ENCODE data around the gene SLC25A25.

The SLC25A25 gene

DNA sequence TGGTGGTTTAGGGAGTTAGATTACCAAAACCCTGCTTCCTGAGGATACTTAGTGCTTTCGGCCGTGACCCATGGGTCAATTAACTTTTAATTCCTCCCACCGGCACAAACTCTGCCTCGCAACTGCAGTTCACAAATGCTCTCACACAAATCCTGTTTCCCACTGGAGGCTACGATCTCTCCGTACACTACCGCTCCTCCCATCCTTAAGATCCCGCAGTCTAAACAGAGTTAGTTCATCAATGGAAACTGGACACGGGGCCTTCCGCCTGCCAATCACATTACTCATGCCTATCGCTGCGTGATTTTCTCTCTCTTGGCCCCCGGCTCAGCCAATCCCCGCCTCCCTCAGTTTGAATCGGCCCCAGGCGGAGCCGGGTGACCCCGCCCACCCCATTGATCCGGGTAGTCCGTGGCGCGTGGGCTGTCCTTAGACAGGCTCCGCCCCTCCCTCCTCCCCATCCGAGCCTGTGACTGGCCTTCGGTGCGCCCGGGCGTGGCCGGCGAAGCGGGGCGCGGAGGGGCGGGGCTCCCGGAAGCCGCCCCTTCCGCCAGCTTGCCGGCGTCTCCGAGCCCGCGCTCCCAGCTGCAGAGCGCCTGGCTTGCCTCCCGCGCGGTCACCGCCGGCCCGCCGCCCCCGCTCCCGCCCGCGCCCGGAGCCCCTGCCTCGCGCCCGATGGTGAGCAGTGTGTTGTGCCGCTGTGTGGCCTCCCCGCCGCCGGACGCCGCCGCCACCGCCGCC is at the start of gene SLC25A25:
SLC25A25 (plus strand) TSS at position 588 of the 741 bp plus-strand sequence; CDS start at position 676, 88 bp downstream.
- peak; percentile 50; the same call in 1 of the 2 replicates for TF ChIP-seq TAF1 (IDR thresholded peaks at IDR 0.05; ENCODE audit: low read depth)
- TF ChIP-seq, protein P1, sequence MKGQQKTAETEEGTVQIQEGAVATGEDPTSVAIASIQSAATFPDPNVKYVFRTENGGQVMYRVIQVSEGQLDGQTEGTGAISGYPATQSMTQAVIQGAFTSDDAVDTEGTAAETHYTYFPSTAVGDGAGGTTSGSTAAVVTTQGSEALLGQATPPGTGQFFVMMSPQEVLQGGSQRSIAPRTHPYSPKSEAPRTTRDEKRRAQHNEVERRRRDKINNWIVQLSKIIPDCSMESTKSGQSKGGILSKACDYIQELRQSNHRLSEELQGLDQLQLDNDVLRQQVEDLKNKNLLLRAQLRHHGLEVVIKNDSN (IDR thresholded peaks at IDR 0.05): peak; percentile 46; the same call in 1 of the 2 replicates
- no peak; the same call in 1 of the 2 replicates for TF ChIP-seq NFIC (IDR thresholded peaks at IDR 0.05)
- TF ChIP-seq EGR1 (IDR thresholded peaks at IDR 0.05): peak; percentile 76

DNA sequence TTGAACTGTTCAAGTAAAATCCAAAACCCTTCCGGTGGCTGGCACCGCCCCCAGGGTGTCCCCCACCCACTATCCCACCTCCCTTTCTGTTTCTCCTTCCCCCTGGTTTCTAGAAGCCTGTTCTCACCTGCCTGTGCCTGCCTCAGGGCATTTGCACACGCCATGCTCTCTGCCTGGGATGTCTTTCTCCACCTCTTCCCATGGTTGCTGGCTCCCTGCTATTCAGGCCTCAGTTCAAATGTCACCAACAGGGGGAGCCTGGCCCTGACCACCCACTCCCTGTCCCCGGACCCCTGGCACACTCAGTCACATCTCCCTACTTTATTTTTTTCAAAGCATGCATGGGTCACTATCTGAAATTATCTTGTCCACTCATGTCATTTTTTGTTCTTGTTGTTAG is 47.3 kb upstream of the SLC25A25 start:
- no peak for TF ChIP-seq EP300 (IDR thresholded peaks at IDR 0.05; ENCODE audit: borderline replicate concordance)
- TF ChIP-seq NFIC (IDR thresholded peaks at IDR 0.05): no peak
- TF ChIP-seq EGR1 (IDR thresholded peaks at IDR 0.05): no peak
- no peak for TF ChIP-seq YY1 (IDR thresholded peaks at IDR 0.05; ENCODE audit: low read depth)
- TF ChIP-seq RAD21 (IDR thresholded peaks at IDR 0.05; ENCODE audit: low read depth): no peak
- TF ChIP-seq FOXM1 (IDR thresholded peaks at IDR 0.05; ENCODE audit: borderline replicate concordance, low read depth): no peak

DNA sequence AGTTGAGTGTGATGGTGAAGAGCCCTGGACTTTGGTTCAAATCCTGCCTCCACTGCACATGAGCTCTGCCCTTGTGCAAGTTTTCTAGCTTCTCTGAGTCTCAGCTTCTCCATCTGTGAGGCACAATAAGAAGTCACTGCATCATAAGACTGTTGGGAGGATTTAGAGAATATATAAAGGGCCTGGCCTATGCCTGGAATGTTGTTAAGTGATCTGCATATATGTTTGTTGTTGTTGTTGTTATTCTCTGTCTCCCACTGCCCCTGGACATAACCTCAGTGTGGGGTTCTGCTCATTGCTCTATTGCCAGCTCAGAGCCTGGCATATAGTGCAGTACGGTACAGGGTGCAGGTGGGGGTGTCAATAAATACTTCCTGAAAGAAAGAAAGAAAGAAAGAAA is 46.9 kb upstream of the SLC25A25 start:
- no peak for TF ChIP-seq NFIC (IDR thresholded peaks at IDR 0.05)

DNA sequence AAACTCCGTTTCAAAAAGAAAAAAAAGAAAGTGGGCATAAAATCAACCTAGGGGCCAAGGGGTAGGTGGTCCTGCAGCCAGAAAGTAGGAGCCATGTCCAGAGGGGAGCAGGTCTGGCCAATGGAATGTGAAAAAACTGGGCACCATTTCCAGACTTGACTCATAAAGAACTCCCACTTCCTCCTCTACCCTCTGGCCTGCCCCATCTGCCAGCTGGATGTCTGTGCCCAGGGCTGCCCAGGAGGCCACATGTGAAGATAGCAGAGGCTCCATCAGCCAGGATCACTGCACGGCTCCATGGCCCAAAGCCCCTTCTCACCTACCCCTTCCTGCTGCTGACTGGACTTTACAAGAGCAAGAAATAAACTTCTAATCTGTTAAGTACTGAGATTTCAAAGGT is 45.1 kb upstream of the SLC25A25 start:
- TF ChIP-seq EP300 (IDR thresholded peaks at IDR 0.05; ENCODE audit: borderline replicate concordance) (no peak), TCF12 (IDR thresholded peaks at IDR 0.05; ENCODE audit: low read depth) (no peak), TEAD4 (IDR thresholded peaks at IDR 0.05) (no peak), RAD21 (IDR thresholded peaks at IDR 0.05; ENCODE audit: low read depth) (no peak)
- TF ChIP-seq, protein P2, sequence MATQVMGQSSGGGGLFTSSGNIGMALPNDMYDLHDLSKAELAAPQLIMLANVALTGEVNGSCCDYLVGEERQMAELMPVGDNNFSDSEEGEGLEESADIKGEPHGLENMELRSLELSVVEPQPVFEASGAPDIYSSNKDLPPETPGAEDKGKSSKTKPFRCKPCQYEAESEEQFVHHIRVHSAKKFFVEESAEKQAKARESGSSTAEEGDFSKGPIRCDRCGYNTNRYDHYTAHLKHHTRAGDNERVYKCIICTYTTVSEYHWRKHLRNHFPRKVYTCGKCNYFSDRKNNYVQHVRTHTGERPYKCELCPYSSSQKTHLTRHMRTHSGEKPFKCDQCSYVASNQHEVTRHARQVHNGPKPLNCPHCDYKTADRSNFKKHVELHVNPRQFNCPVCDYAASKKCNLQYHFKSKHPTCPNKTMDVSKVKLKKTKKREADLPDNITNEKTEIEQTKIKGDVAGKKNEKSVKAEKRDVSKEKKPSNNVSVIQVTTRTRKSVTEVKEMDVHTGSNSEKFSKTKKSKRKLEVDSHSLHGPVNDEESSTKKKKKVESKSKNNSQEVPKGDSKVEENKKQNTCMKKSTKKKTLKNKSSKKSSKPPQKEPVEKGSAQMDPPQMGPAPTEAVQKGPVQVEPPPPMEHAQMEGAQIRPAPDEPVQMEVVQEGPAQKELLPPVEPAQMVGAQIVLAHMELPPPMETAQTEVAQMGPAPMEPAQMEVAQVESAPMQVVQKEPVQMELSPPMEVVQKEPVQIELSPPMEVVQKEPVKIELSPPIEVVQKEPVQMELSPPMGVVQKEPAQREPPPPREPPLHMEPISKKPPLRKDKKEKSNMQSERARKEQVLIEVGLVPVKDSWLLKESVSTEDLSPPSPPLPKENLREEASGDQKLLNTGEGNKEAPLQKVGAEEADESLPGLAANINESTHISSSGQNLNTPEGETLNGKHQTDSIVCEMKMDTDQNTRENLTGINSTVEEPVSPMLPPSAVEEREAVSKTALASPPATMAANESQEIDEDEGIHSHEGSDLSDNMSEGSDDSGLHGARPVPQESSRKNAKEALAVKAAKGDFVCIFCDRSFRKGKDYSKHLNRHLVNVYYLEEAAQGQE (IDR thresholded peaks at IDR 0.05; ENCODE audit: low read depth): no peak

DNA sequence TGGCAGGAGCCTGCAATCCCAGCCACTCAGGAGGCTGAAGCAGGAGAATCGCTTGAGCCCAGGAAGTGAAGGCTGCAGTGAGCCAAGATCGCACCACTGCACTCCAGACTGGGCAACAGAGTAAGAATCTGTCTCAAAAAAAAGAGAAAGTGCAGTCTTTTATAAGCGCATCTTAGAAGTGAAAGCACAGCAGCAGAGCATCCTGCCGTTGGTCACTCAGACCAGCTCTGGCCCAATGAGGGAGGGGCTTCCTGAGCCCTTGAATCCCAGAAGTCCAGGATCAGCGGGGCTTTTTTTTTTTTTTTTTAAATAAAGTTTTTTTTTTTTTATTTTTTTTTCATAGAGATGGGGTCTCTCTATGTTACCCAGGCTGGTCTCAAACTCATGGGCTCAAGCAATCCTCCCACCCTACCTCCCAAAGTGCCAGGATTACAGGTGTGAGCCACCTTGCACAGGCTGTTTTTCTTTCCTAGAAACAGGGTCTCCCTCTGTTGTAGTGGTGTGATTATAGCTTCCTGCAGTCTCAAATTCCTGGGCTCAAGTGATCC is 43.2 kb upstream of the SLC25A25 start:
- no peak for TF ChIP-seq ZBTB7A (IDR thresholded peaks at IDR 0.05; ENCODE audit: low read depth)
- TF ChIP-seq RAD21 (IDR thresholded peaks at IDR 0.05; ENCODE audit: low read depth): no peak
- TF ChIP-seq EGR1 (IDR thresholded peaks at IDR 0.05): no peak
- TF ChIP-seq TCF12 (IDR thresholded peaks at IDR 0.05; ENCODE audit: low read depth): no peak

DNA sequence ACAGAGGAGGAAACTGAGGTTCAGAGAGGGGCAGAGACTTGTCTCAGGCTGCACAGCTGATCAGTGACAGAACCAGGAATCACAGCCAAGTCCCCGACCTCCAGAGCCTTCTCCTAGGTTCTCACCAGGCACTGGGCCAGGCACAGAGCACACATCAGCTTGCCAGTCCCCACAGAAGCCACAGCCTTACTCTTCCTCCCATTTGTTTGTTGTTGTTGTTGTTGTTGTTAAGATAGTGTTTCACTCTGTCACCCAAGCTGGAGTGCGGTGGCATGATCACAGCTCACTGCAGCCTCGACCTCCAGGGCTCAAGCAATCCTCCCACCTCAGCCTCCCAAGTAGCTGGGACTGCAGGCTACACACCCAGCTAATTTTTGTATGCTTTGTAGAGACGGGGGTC is 42.3 kb upstream of the SLC25A25 start:
- no peak for TF ChIP-seq ZBTB7A (IDR thresholded peaks at IDR 0.05; ENCODE audit: low read depth)
- no peak for TF ChIP-seq FOXM1 (IDR thresholded peaks at IDR 0.05; ENCODE audit: borderline replicate concordance, low read depth)
- no peak for TF ChIP-seq TEAD4 (IDR thresholded peaks at IDR 0.05)
- TF ChIP-seq EGR1 (IDR thresholded peaks at IDR 0.05): no peak
- TF ChIP-seq, protein P1 (IDR thresholded peaks at IDR 0.05): no peak
- TF ChIP-seq YY1 (IDR thresholded peaks at IDR 0.05; ENCODE audit: low read depth): no peak
- no peak for TF ChIP-seq EP300 (IDR thresholded peaks at IDR 0.05; ENCODE audit: borderline replicate concordance)
- TF ChIP-seq, protein P3, sequence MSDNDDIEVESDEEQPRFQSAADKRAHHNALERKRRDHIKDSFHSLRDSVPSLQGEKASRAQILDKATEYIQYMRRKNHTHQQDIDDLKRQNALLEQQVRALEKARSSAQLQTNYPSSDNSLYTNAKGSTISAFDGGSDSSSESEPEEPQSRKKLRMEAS (IDR thresholded peaks at IDR 0.05): no peak
- no peak for TF ChIP-seq NFIC (IDR thresholded peaks at IDR 0.05)

DNA sequence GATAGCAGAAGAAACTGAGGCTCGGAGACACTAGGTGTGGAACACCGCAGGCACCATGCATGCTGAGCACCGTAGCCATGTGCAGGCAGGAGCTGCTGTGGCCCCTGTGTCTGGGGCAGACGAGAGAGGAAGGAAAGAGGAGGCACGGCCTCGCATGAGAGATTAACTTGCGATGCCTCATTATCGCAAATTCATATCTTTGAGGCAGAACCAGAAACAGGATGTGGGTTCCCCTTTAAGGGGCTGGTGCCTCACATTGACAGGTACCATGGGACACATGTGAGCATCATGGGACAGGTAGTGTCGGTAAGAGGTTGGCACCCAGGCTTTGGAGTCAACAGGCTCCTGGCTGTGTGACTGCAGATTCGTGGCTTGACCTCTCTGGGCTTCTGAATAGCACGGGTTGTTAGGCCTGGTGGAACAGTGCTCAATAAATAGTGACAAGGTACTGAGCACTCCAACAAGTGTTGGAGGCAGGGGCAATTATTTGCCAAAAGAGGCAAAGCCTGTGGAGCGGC is 41.7 kb upstream of the SLC25A25 start:
- TF ChIP-seq EGR1 (IDR thresholded peaks at IDR 0.05): no peak
- TF ChIP-seq YY1 (IDR thresholded peaks at IDR 0.05; ENCODE audit: low read depth): no peak

DNA sequence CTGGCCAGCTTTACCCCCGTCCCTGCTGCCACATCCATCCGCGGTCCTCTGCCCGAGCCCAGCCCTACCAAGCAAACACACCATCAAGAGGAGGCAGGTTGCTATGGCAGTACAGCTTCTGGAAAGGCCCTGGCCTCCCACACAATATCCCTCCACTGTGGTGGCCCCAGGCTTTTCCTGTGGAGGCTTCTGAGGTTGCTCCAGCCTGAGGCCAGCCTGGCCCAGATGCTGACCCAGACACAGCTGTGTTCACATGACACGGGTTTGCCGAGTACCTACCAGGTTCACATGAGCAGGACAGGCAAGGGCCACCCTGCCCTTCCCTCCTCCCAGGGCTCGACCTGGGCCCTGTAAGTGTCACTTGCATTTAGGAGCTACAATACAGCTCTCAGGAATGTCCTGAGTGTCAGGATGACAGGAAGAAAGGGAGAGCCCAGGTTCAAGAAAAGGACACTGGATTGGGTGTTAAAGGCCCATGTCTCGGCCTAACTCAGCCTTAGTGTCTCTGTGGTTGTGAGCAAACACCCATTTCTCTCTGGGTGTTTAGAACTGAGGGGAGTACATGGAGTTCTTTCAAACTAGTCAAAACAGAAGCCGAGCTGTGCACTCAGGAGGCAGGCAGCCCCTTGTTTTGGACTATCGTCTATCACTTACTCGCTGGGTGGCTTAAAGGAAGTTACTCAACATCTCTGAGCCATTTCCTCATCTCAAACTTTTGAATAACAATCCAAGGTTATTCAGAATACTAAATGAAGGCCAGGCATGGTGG is 41.1 kb upstream of the SLC25A25 start:
- TF ChIP-seq TAF1 (IDR thresholded peaks at IDR 0.05; ENCODE audit: low read depth) (no peak), CEBPB (IDR thresholded peaks at IDR 0.05) (no peak), YY1 (IDR thresholded peaks at IDR 0.05; ENCODE audit: low read depth) (no peak), ZBTB7A (IDR thresholded peaks at IDR 0.05; ENCODE audit: low read depth) (no peak), NFIC (IDR thresholded peaks at IDR 0.05) (no peak), CREB1 (IDR thresholded peaks at IDR 0.05; ENCODE audit: low read depth) (no peak), RAD21 (IDR thresholded peaks at IDR 0.05; ENCODE audit: low read depth) (no peak), FOXM1 (IDR thresholded peaks at IDR 0.05; ENCODE audit: borderline replicate concordance, low read depth) (no peak), TEAD4 (IDR thresholded peaks at IDR 0.05) (no peak), EP300 (IDR thresholded peaks at IDR 0.05; ENCODE audit: borderline replicate concordance) (no peak), EGR1 (IDR thresholded peaks at IDR 0.05) (no peak)
- TF ChIP-seq, protein P1 (IDR thresholded peaks at IDR 0.05): no peak
- TF ChIP-seq, protein P3 (IDR thresholded peaks at IDR 0.05): no peak
- TF ChIP-seq, protein P2 (IDR thresholded peaks at IDR 0.05; ENCODE audit: low read depth): no peak
